NOMO-1 treated with dmso at 0.1 percent for 144 hours (cell line): ENCODE data around the gene RFXAP.

Experiments used
- DNase-seq: peaks from one replicate; lab custom pipeline; 2025; ENCODE audit not compliant: unreplicated experiment; lab: John Stamatoyannopoulos, UW

The RFXAP gene

DNA sequence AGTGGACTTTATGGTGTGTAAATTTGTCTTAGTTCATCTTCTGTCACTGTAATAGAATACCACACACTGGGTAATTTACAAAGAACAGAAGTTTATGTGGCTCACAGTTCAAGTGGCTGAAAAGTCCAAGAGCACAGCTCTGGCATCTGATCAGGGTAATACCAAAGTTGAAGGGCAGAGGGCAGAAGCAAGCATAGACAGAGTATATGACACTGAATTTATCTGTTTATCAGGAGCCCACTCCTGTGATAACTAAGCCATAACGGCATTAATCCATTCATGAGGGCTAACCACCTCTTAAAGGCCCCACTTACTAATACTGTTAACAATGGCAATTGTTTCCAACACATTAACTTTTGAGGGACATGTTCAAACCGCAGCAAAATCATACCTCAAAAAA, 4.0 kb upstream of the RFXAP start:
- DNase-seq, result no peak

GRCh38 chr13:36817996-36818803, 822 bp upstream of the RFXAP start:
- DNase-seq, result no peak

DNA sequence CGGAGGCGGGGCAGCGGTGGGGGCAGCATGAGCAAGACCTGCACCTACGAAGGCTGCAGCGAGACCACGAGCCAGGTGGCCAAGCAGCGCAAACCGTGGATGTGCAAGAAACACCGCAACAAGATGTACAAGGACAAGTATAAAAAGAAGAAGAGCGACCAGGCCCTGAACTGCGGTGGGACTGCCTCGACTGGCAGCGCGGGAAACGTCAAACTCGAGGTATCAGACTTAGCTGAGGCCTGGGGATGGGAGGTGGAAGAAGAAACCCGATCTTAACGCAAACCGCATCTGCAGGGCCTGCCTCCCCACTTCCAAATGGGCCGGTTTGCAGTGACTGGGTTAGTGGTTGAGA, 693 bp downstream of the RFXAP start:
- peak; percentile 31 for DNase-seq

DNA sequence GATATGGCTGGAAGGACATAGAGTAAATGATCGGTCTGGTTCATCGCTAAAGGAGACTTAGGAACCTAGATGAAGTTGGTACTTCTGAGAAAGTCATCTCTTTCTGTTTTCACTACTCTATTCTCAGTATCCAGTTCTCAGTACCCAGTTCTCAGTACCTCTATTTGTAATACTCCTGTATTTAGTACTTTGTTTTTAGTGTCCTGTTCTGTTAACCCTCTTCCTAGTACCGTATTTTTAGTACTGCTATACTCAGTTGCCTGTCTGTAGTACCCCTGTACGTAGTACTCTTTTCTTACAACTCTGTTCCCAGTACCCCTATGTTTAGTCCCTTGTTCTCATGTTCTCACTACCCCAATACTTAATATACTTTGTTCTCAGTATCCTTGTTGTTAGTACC, 1.2 kb downstream of the RFXAP start:
- DNase-seq, result no peak

- DNase-seq, result no peak
These were observed 3.8 kb downstream of the RFXAP start for GRCh38 chr13:36822785-36823184.

DNA sequence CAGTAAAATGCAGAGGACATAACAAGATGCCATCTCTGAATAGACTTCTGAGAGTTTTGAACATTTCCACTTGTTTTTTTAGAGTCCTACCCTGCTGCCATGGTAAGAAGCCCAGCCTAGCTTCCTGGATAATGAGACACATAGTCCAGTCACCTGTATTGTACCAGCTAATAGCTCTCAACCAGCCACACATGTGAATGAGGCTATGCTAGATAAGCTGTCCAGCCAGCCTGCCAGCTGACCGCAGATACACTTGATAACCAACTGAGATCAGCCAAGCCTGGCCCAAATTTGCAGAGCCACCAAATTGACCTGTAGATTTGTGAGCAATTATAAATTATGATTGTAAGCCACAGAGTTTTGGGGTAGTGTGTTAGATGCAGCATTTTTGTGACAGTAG, 10.7 kb downstream of the RFXAP start:
- no peak for DNase-seq

- no peak for DNase-seq
These were observed 12.3 kb downstream of the RFXAP start for GRCh38 chr13:36831291-36831690.

DNA sequence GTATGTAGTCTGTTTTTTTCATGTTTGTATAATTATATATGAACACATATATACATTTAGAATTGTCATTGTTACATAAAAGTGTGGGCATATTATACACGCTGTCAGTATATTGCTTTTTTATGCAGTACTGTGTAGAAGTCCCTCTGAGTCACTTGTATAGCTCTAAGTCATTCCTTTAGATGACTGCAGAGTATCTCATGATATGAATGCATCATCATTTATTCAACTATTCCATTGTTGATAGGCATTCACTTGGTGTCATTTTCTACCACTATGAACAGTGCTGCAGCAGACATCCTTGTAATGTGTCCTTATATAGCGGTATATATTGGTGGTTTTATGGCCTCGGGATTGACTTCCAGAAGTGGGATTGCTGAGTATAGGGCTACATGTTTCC, 15.3 kb downstream of the RFXAP start:
- DNase-seq, result no peak

- DNase-seq, result no peak
These were observed 18.5 kb downstream of the RFXAP start for GRCh38 chr13:36837354-36838092.

- DNase-seq, result no peak
These were observed 20.3 kb downstream of the RFXAP start for GRCh38 chr13:36839281-36839680.

DNA sequence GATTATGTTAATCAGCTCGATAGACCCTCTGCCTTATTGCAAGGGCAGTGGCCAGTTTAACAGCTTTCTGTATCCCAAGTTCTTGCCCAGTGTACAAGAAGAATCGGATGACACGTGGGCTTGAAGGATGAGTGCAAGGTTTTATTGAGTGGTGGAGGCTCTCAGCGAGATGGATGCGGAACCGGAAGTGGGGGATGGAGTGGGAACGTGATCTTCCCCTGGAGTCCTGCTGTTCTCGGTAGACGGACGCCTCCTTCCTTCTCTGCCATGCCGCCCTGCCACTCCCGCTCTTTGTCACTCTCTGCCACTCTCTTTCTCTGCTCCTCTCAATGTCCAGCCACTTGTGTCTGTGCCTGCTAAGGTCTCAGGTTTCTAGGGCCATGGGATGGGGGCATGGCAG, 21.0 kb downstream of the RFXAP start:
- DNase-seq, result no peak

DNA sequence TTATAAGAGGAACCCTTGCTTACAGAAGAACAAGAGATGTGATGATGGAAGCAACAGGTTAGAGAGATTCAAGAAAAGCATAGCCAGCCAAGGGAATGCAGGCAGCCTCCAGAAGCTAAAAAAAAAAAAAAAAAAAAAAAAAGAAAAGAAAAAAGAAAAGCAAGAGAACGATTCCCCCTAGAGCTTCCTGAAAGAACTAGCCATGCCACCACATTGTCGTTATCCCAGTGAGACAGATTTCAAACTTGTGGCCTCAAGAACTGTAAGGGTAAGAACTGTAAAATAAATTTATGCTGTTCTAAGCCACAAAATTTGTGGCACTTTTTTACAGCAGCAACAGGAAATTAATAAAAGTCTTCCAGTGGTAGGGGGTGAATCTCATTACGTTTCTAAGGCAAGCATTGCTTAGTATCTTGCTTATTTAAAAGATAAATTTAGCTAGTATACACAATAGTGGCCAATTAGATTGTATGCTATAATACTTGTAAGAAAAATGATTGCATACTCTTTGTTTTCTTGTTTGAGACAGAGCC, 21.8 kb downstream of the RFXAP start:
- DNase-seq, result no peak

DNA sequence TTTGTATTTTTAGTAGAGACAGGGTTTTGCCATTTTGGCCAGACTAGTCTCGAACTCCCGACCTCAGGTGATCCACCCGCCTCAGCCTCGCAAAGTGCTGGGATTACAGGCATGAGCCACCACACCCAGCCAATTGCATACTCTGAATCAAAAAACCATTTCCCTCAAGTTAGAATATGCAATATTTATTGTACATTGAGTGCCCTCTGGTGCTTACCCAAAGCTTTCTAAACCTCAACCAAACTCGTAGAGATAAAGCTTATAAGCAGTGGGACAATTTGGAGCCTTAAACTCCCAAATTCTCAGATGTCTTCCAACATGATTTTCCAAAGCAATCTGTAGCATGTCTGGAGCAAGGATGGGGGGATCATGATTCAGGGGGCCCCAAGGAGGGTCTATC, 22.4 kb downstream of the RFXAP start:
- no peak for DNase-seq

GRCh38 chr13:36847606-36848005, 28.6 kb downstream of the RFXAP start:
- DNase-seq, result no peak

DNA sequence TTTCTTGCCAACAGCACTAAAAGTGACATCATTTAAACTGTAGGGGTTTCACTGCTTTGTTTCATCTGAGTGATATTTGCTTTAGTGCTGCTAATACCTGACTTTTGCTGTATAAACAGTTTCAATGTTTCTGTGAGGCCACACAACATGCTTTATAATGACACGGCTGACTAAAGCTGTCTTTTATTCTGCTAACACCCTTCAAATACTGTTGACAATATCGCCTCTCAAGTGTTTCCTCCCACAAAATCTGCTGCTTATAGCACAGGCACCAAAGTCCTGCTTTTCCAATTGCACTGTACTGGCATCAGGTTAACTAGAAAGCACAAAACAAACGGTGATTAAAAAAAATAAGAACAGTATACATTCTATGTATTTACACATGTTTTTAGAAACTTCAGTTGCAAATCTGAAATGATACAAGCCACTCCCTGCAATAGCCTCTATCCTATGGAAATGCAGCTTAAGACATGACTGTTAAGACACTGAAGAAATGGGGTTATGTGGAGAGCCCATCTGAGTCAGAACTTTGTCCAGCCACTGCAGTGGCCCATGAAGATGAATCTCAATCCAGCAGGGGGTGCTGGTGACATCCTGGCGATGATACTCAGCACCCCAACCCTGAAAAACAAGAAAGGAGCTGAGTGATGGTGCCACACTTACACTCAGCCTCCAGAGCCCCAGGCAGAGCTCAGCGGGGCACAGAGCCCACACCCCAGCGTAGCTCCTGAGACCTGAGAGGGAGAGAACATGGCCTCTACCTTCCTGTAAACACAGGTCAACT, 29.4 kb downstream of the RFXAP start:
- DNase-seq, result no peak

- no peak for DNase-seq
These were observed 31.9 kb downstream of the RFXAP start for GRCh38 chr13:36850790-36851438.

DNA sequence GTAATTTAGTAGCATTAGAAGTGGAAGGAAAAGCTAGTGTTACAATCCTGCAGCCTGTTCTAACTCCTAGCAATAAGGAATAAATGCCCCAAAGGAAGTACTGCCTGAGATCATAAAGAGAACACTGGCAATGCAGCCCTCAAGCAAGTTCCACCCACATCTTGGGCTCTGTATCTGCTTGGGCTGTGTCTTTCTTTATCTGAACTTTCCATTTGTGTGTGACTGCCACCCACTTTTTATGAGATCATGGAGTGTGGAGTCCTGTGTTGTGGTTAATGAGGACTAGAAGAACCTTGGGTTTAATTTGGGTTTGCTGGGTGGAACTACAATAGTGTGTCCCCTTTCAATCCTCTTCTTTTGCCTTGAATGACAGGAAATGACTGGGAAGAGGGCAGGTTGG, 38.2 kb downstream of the RFXAP start:
- no peak for DNase-seq

- no peak for DNase-seq
These were observed 39.3 kb downstream of the RFXAP start for GRCh38 chr13:36858290-36858689.

GRCh38 chr13:36859259-36859658, 40.2 kb downstream of the RFXAP start:
- no peak for DNase-seq

GRCh38 chr13:36862002-36862685, 43.1 kb downstream of the RFXAP start:
- no peak for DNase-seq

- DNase-seq, result no peak
These were observed 43.7 kb downstream of the RFXAP start for GRCh38 chr13:36862722-36863121.
